SK-N-SH (cell line): Measurements from ENCODE around the gene RCSD1.

Experiments
- CHD2 ChIP-seq: fragments of 150-350 bp; IDR thresholded peaks from 2 replicates; pipeline ENCODE4 v1.6.1; 2018; ENCODE audit warnings: low read length; ENCODE audit not compliant: partially characterized antibody
- CTCF ChIP-seq: fragments of 200-600 bp; sonication (generic); IDR thresholded peaks from 2 replicates; pipeline ENCODE4 v1.6.1; 2017; ENCODE audit warnings: antibody characterized with exemption, mild to moderate bottlenecking, moderate library complexity
- EP300 ChIP-seq, 2 experiments: IDR thresholded peaks; 2 replicates each; pipeline versions ENCODE4 v1.4.0 to v1.6.1; 2012; ENCODE audit warnings: borderline replicate concordance in 1 of 2, low read depth in 1 of 2, low read length in 1 of 2
- FOSL2 ChIP-seq: IDR thresholded peaks from 2 replicates; pipeline ENCODE4 v1.4.0; 2012; ENCODE audit warnings: low read depth, mild to moderate bottlenecking, moderate library complexity, borderline replicate concordance
- MXI1 ChIP-seq: IDR thresholded peaks from 2 replicates; pipeline ENCODE4 v1.6.1; 2012; ENCODE audit warnings: mild to moderate bottlenecking, low read depth, low read length, improper control_type of control experiment
- NFIC ChIP-seq: IDR thresholded peaks from 2 replicates; pipeline ENCODE4 v1.4.0; 2012; ENCODE audit warnings: borderline replicate concordance
- RAD21 ChIP-seq: IDR thresholded peaks from 2 replicates; pipeline ENCODE4 v1.6.1; 2012; ENCODE audit warnings: mild to moderate bottlenecking, low read length
- RFX5 ChIP-seq: IDR thresholded peaks from 2 replicates; pipeline ENCODE4 v1.6.1; 2012; ENCODE audit warnings: mild to moderate bottlenecking, improper control_type of control experiment, low read length
- TAF1 ChIP-seq: IDR thresholded peaks from 2 replicates; pipeline ENCODE4 v1.6.1; 2012; ENCODE audit warnings: low read depth, mild to moderate bottlenecking, low read length, moderate library complexity, borderline replicate concordance

GRCh38 chr1:167587342-167587741 lies 42.7 kb upstream of the RCSD1 start:
- TF ChIP-seq TAF1 (no peak), RFX5 (no peak), CTCF (no peak), MXI1 (no peak), NFIC (no peak), EP300 (IDR thresholded peaks at IDR 0.05; ENCODE audit: borderline replicate concordance in 1 of 2, low read depth in 1 of 2, low read length in 1 of 2) (no peak), FOSL2 (no peak), CHD2 (no peak), RAD21 (no peak)
